GM18870 (cell line): ENCODE data around the gene ZNF808.
"Not testable (repeated sequence)": the region's sequence is repeated elsewhere in the genome, so short reads cannot be mapped to it uniquely, and the experiment has no call there.

Source experiments
- ATAC-seq: cut with Tn5 transposase; IDR thresholded peaks from one replicate; pipeline ENCODE4 v1.9.1; 2021; ENCODE audit warnings: moderate library complexity; ENCODE audit not compliant: unreplicated experiment

Gene ZNF808

GRCh38 chr19:52535771-52536447 is 8.4 kb downstream of the ZNF808 start:
- ATAC-seq = no peak

GRCh38 chr19:52536448-52536800 is 9.0 kb downstream of the ZNF808 start:
- no peak for ATAC-seq

GRCh38 chr19:52538815-52539214 is 11.3 kb downstream of the ZNF808 start:
- not testable (repeated sequence) for ATAC-seq

GRCh38 chr19:52541176-52541575 is 13.7 kb downstream of the ZNF808 start:
- ATAC-seq = not testable (repeated sequence)

- ATAC-seq = no peak
Observed at GRCh38 chr19:52541608-52542007, 14.1 kb downstream of the ZNF808 start.

- not testable (repeated sequence) for ATAC-seq
Observed at GRCh38 chr19:52542541-52542940, 15.1 kb downstream of the ZNF808 start.

- no peak for ATAC-seq
Observed at GRCh38 chr19:52542984-52543664, 15.7 kb downstream of the ZNF808 start.

GRCh38 chr19:52554216-52554971 is 26.9 kb downstream of the ZNF808 start:
- no peak for ATAC-seq

GRCh38 chr19:52557231-52557995 is 29.9 kb downstream of the ZNF808 start:
- ATAC-seq = no peak

GRCh38 chr19:52558732-52559445 is 31.4 kb downstream of the ZNF808 start:
- not testable (repeated sequence) for ATAC-seq

- ATAC-seq = not testable (repeated sequence)
Observed at GRCh38 chr19:52561611-52562010, 34.1 kb downstream of the ZNF808 start.

- no peak for ATAC-seq
Observed at GRCh38 chr19:52566121-52566520, 38.7 kb downstream of the ZNF808 start.

GRCh38 chr19:52566588-52566987 is 39.1 kb downstream of the ZNF808 start:
- no peak for ATAC-seq

GRCh38 chr19:52567921-52568320 is 40.5 kb downstream of the ZNF808 start:
- no peak for ATAC-seq

GRCh38 chr19:52569638-52569999 is 42.2 kb downstream of the ZNF808 start:
- ATAC-seq = not testable (repeated sequence)

GRCh38 chr19:52570000-52570861 is 42.8 kb downstream of the ZNF808 start, which contains the start of gene ZNF701:
ZNF701 (plus strand) TSS chr19:52570287; CDS start chr19:52574148, 3,861 bp downstream.
- ATAC-seq = peak; percentile 77

GRCh38 chr19:52584736-52585440 is 57.4 kb downstream of the ZNF808 start:
- ATAC-seq = no peak

- no peak for ATAC-seq
Observed at GRCh38 chr19:52585604-52586003, 58.1 kb downstream of the ZNF808 start.

GRCh38 chr19:52590728-52591127 is 63.3 kb downstream of the ZNF808 start:
- ATAC-seq = no peak
